HL-60 (cell line): ENCODE measurements around the gene EPPIN.
"Not testable (repeated sequence)": the region's sequence is repeated elsewhere in the genome, so short reads cannot be mapped to it uniquely, and the experiment has no call there.

ENCODE experiments used
- DNase-seq, 2 experiments: peaks; one replicate each; pipeline ENCODE4 v3.0.0-alpha.2; 2010 to 2020; ENCODE audit warnings: low read depth in 1 of 2, low spot score in 1 of 2
- H3K27ac ChIP-seq: fragments of 250-450 bp; sonication (Bioruptor Pico); replicated peaks from 2 replicates; pipeline ENCODE4 v1.5.1; 2020; ENCODE audit warnings: mild to moderate bottlenecking, moderate library complexity
- H3K27me3 ChIP-seq: fragments of 250-450 bp; sonication (Bioruptor Pico); 2 replicates; pipeline ENCODE4 v1.5.1; 2021; ENCODE audit warnings: mild to moderate bottlenecking, moderate library complexity; ENCODE audit not compliant: insufficient read depth, poor library complexity, severe bottlenecking
- H3K4me3 ChIP-seq: replicated peaks from 2 replicates; pipeline ENCODE4 v1.5.1; 2011; ENCODE audit warnings: mild to moderate bottlenecking, control low read depth, low read length; ENCODE audit not compliant: insufficient read depth
- CTCF ChIP-seq: IDR thresholded peaks from one replicate; pipeline ENCODE4 v1.5.1; 2011; ENCODE audit warnings: low read length, control low read depth, inconsistent platforms; ENCODE audit not compliant: insufficient read depth
- GABPA ChIP-seq: IDR thresholded peaks from 2 replicates; pipeline ENCODE4 v1.6.1; 2012; ENCODE audit warnings: low read depth
- POLR2AphosphoS5 ChIP-seq: IDR thresholded peaks from 2 replicates; pipeline ENCODE4 v1.6.1; 2012; ENCODE audit warnings: low read depth
- REST ChIP-seq: IDR thresholded peaks from 2 replicates; pipeline ENCODE4 v1.6.1; 2012; ENCODE audit warnings: low read depth; ENCODE audit not compliant: insufficient replicate concordance
- SPI1 ChIP-seq: IDR thresholded peaks from 2 replicates; pipeline ENCODE4 v1.6.1; 2012; ENCODE audit warnings: low read depth, mild to moderate bottlenecking, borderline replicate concordance

EPPIN gene

GRCh38 chr20:45578231-45578630 is 31.0 kb upstream of the EPPIN start:
- TF ChIP-seq REST (no peak), POLR2AphosphoS5 (no peak), GABPA (no peak), CTCF (no peak), SPI1 (no peak)
- Histone ChIP-seq H3K4me3 (no peak overlapping the region), H3K27ac (no peak overlapping the region), H3K27me3 (peaks cover 17% of the 10 kb centered on the region)
- no peak for DNase-seq

GRCh38 chr20:45576995-45577394 is 29.8 kb upstream of the EPPIN start:
- Histone ChIP-seq H3K4me3 (no peak overlapping the region), H3K27me3 (peaks cover 9% of the 10 kb centered on the region), H3K27ac (no peak overlapping the region)
- TF ChIP-seq REST (no peak), CTCF (no peak), SPI1 (no peak), GABPA (no peak), POLR2AphosphoS5 (no peak)
- DNase-seq, result no peak

GRCh38 chr20:45575931-45576330 is 28.7 kb upstream of the EPPIN start:
- no peak for TF ChIP-seq SPI1
- no peak for TF ChIP-seq POLR2AphosphoS5
- TF ChIP-seq REST, result no peak
- no peak for TF ChIP-seq CTCF
- TF ChIP-seq GABPA, result no peak
- no peak overlapping the region for H3K27ac ChIP-seq

GRCh38 chr20:45569650-45570049 is 22.4 kb upstream of the EPPIN start:
- H3K27me3 ChIP-seq, H3K27ac ChIP-seq, DNase-seq, H3K4me3 ChIP-seq: not testable (repeated sequence)

More at GRCh38 chr20:45575931-45576330, 28.7 kb upstream of the EPPIN start:
- peaks cover 9% of the 10 kb centered on the region for H3K27me3 ChIP-seq
- H3K4me3 ChIP-seq, result no peak overlapping the region
- no peak for DNase-seq
